GM12878 (cell line): ENCODE results near the gene LHX5. TPM values are rescaled to one million over a fixed set of nuclear protein-coding genes. Genes with fewer than 3 reads are reported as not detected.
"Not testable (repeated sequence)": the region's sequence is repeated elsewhere in the genome, so short reads cannot be mapped to it uniquely, and the experiment has no call there.

Experiments
- ATAC-seq: fragments of 200-7000 bp; cut with Tn5 transposase; 3 replicates; pipeline ENCODE4 v1.9.1; 2020; ENCODE audit warnings: mild to moderate bottlenecking, moderate library complexity
- BruUV-seq: library from RNA; stranded (reverse); fragments of 400-500 nt; replicated peaks from 2 replicates; lab custom pipeline; 2021; lab: Mats Ljungman, UMichigan
- CTCF ChIA-PET: fragments of 300-600 bp; sonication (Branson Sonifier 250); formaldehyde crosslinking; extraction: SDS; loops from one replicate; lab custom pipeline; 2021; ENCODE audit warnings: inconsistent platforms; lab: Yijun Ruan, JAX
- POLR2A ChIA-PET: fragments of 350-600 bp; formaldehyde crosslinking; extraction: SDS; loops from one replicate; lab custom pipeline; 2021; ENCODE audit warnings: inconsistent platforms; lab: Charles Lee
- RAD21 ChIA-PET: fragments of 300-600 bp; sonication (Branson Sonifier 250); formaldehyde crosslinking; loops from one replicate; lab custom pipeline; 2023; ENCODE audit warnings: antibody characterized with exemption; ENCODE audit not compliant: unreplicated experiment; lab: Charles Lee
- SMC1A ChIA-PET: fragments of 300-600 bp; sonication (Branson Sonifier 250); formaldehyde crosslinking; loops from one replicate; lab custom pipeline; 2023; ENCODE audit not compliant: unreplicated experiment, uncharacterized antibody; lab: Charles Lee
- DNase-seq: peaks from one replicate; pipeline ENCODE4 v3.0.0-alpha.2; 2011; ENCODE audit warnings: low read depth, low spot score
- FAIRE-seq: peaks from 3 replicates; lab custom pipeline; 2011; peaks lifted over from hg19 to GRCh38; lab: Jason Lieb, UNC
- H2AFZ ChIP-seq: 2 replicates; pipeline ENCODE4 v1.6.0; 2011; ENCODE audit warnings: low read depth, low read length, control low read depth; ENCODE audit not compliant: control insufficient read depth
- H3K27ac ChIP-seq: 2 replicates; pipeline ENCODE4 v1.5.1; 2011; ENCODE audit warnings: control low read depth; ENCODE audit not compliant: control insufficient read depth, insufficient read depth
- H3K27me3 ChIP-seq, 2 experiments: replicated peaks in 1 of 2; 2 replicates each; pipeline versions ENCODE4 v1.6.0 to v1.6.1; 2011; ENCODE audit warnings: low read length in 1 of 2; ENCODE audit not compliant: control insufficient read depth in 2 of 2, insufficient read depth in 2 of 2
- H3K36me3 ChIP-seq, 2 experiments: 2 replicates each; pipeline ENCODE4 v1.5.1; 2011; ENCODE audit warnings: low read length in 1 of 2; ENCODE audit not compliant: control insufficient read depth in 2 of 2, insufficient read depth in 2 of 2
- H3K4me1 ChIP-seq: 2 replicates; pipeline ENCODE4 v1.6.1; 2011; ENCODE audit warnings: mild to moderate bottlenecking, low read length, moderate library complexity, mixed read lengths; ENCODE audit not compliant: control insufficient read depth, insufficient read depth
- H3K4me2 ChIP-seq: 2 replicates; pipeline ENCODE4 v1.6.0; 2011; ENCODE audit warnings: control low read depth; ENCODE audit not compliant: control insufficient read depth, insufficient read depth
- H3K4me3 ChIP-seq: fragments of 200-600 bp; sonication (generic); 2 replicates; pipeline ENCODE4 v1.5.1; 2016
- H3K79me2 ChIP-seq: 2 replicates; pipeline ENCODE4 v1.6.0; 2011; ENCODE audit warnings: low read length; ENCODE audit not compliant: control insufficient read depth, insufficient read depth
- H3K9ac ChIP-seq: 2 replicates; pipeline ENCODE4 v1.8.0; 2011; ENCODE audit warnings: low read length, control low read depth, mixed read lengths; ENCODE audit not compliant: control insufficient read depth, insufficient read depth
- H3K9me3 ChIP-seq: replicated peaks from 3 replicates; pipeline ENCODE4 v1.5.1; 2011; ENCODE audit warnings: mild to moderate bottlenecking, low read length; ENCODE audit not compliant: control insufficient read depth, insufficient read depth
- H4K20me1 ChIP-seq: 2 replicates; pipeline ENCODE4 v1.6.0; 2011; ENCODE audit not compliant: control insufficient read depth, insufficient read depth
- HDGF ChIP-seq: fragments of 450-650 bp; IDR thresholded peaks from 2 replicates; pipeline ENCODE4 v1.6.1; 2016; ENCODE audit warnings: antibody characterized with exemption
- WGBS: methylation state at CpG from one replicate; pipeline ENCODE4 v1.1.6; 2016; ENCODE audit warnings: low lambda C conversion rate; ENCODE audit not compliant: insufficient replicate concordance, insufficient coverage; ENCODE audit errors: missing lambda C conversion rate; 5-methylcytosine and 5-hydroxymethylcytosine counted together
- in situ Hi-C: fragments of 300-500 bp; cut with MboI; formaldehyde crosslinking; loops from 9 replicates; pipeline ENCODE4 v1.14.3; 2018; ENCODE audit warnings: mixed read lengths
- intact Hi-C: fragments of 100-400 bp; cut with micrococcal nuclease; formaldehyde crosslinking; loops from one replicate; pipeline ENCODE4 v1.14.2; 2022; ENCODE audit not compliant: unreplicated experiment
- polyA plus RNA-seq, 11 experiments: library from polyadenylated mRNA; depleted of rRNA in 4 of 11; unstranded in 6 of 11; stranded (reverse) in 5 of 11; fragments of >200 nt; fragmentation: Nextera tagmentation in 4 of 11; fragmentation: Illumina TruSeq in 1 of 11; extraction: Ambion mirVana in 4 of 11; extraction: Trizol in 1 of 11; gene quantifications; 1 replicate in 1 of 11; 2 replicates in 10 of 11; pipeline versions ENCODE4 v1.2.1 to v1.2.3, GENCODE V29; 2011 to 2016; ENCODE audit warnings: inconsistent platforms in 2 of 11, missing spikeins in 2 of 11, low read depth in 1 of 11
- total RNA-seq, 4 experiments: library from RNA; depleted of rRNA in 3 of 4; stranded (reverse); fragments of >200 nt in 3 of 4; fragmentation: Illumina TruSeq in 1 of 4; extraction: Trizol in 1 of 4; gene quantifications; 2 replicates each; pipeline versions ENCODE4 v1.2.1 to v1.2.3, GENCODE V29; 2013 to 2021
- TF ChIP-seq, protein P1 (sequence below): fragments of 450-650 bp; IDR thresholded peaks from 2 replicates; pipeline ENCODE4 v1.6.1; 2017; ENCODE audit warnings: antibody characterized with exemption, mild to moderate bottlenecking, moderate library complexity

The LHX5 gene
- total and polyA plus RNA-seq, 10 of the 15 experiments (the other 5 are each of a cell fraction or from before 2014, with no cell fraction given), result 0.03 TPM; not detected in 9

DNA sequence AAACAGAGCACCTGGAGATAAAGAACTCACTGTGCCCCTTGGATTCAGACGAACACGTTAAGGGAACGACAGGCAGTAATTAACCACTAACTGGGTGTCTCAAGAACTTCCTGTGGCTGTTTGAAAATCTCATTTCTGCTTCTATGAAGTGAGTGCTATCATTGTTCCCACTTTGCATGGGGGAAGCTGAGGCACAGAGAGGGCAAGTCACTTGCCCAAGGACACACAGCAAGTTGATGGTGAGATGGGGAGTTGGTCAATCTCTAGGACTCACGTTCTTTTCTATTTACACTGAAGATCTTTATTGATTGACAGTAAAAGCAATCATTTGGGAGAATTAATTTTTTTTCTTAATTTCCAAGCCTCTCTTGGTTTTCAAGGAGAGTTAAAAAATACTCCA is 26.8 kb upstream of the LHX5 start (continued):
- TF ChIP-seq, protein P1, sequence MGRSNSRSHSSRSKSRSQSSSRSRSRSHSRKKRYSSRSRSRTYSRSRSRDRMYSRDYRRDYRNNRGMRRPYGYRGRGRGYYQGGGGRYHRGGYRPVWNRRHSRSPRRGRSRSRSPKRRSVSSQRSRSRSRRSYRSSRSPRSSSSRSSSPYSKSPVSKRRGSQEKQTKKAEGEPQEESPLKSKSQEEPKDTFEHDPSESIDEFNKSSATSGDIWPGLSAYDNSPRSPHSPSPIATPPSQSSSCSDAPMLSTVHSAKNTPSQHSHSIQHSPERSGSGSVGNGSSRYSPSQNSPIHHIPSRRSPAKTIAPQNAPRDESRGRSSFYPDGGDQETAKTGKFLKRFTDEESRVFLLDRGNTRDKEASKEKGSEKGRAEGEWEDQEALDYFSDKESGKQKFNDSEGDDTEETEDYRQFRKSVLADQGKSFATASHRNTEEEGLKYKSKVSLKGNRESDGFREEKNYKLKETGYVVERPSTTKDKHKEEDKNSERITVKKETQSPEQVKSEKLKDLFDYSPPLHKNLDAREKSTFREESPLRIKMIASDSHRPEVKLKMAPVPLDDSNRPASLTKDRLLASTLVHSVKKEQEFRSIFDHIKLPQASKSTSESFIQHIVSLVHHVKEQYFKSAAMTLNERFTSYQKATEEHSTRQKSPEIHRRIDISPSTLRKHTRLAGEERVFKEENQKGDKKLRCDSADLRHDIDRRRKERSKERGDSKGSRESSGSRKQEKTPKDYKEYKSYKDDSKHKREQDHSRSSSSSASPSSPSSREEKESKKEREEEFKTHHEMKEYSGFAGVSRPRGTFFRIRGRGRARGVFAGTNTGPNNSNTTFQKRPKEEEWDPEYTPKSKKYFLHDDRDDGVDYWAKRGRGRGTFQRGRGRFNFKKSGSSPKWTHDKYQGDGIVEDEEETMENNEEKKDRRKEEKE, result no peak

DNA sequence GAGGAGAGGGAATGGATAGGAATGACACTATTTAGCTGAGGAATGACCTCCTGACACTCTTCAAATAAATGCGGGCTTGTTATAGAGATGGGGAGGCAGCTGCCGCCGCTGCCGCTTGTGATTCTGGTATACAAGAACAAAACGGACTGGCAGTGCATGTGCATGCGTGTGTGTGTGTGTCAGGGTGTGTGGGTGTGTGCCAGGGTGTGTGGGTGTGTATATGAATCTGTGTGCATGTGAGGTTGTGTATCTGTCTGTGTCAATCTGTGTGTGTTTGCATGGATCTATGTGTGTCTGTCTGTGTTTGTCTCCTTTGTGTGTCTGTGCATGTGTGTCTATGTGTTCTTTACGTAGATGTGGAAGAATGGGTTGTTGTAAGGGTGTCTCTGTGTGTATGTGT is 26.0 kb upstream of the LHX5 start:
- H2AFZ ChIP-seq, result no peak overlapping the region
- RAD21 ChIA-PET, result no interaction called here
- TF ChIP-seq HDGF, result no peak
- TF ChIP-seq, all 136 proteins: peak for 0
- Histone ChIP-seq H3K27ac (no peak overlapping the region), H3K9me3 (no peaks in the 10 kb centered on the region), H3K4me1 (no peaks in the 10 kb centered on the region), H3K4me2 (no peak overlapping the region), H4K20me1 (no peaks in the 10 kb centered on the region), H3K4me3 (no peak overlapping the region), H3K79me2 (no peaks in the 10 kb centered on the region), H3K9ac (no peak overlapping the region), H3K27me3 (no peaks in the 10 kb centered on the region; a peak in 2 of 4 replicates), H3K36me3 (no peaks in the 10 kb centered on the region)
- no TSS peak for BruUV-seq
- POLR2A ChIA-PET, result no interaction called here
- CTCF ChIA-PET, result no interaction called here
- no peak for ATAC-seq
- FAIRE-seq, result no peak
- intact Hi-C loops, result no loop called here
- WGBS, result 59% methylated on average over 7 of the region's 7 CpGs
- in situ Hi-C loops, result no loop called here
- SMC1A ChIA-PET, result no interaction called here
- DNase-seq, result no peak

DNA sequence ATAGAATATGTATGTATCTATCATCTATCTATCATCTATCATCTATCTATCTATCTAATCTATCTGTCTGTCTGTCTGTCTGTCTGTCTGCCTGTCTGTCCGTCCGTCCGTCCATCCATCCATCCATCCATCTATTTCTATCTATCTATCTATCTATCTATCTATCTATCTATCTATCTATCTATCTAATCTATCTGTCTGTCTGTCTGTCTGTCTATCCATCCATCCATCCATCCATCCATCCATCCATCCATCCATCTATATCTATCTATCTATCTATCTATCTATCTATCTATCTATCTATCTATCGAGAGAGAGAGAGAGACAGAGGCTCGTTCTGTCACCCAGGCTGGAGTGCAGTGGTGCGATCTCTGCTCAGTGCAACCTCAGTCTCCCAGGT is 24.3 kb upstream of the LHX5 start:
- DNase-seq, H3K27ac ChIP-seq, H3K9me3 ChIP-seq, FAIRE-seq, H3K79me2 ChIP-seq, SMC1A ChIA-PET, H2AFZ ChIP-seq, CTCF ChIA-PET, RAD21 ChIA-PET, H4K20me1 ChIP-seq, in situ Hi-C loops, H3K4me1 ChIP-seq, POLR2A ChIA-PET, H3K4me3 ChIP-seq, H3K9ac ChIP-seq, H3K36me3 ChIP-seq, intact Hi-C loops, H3K4me2 ChIP-seq, ATAC-seq, BruUV-seq, H3K27me3 ChIP-seq: not testable (repeated sequence)
- WGBS, result 75% methylated on average over 6 of the region's 6 CpGs
